Ishikawa (cell line): ENCODE data around the gene GRP.

Source experiments
- CEBPB ChIP-seq: IDR thresholded peaks from 2 replicates; pipeline ENCODE4 v1.6.1; 2012
- CREB1 ChIP-seq: IDR thresholded peaks from 2 replicates; pipeline ENCODE4 v1.6.1; 2012; ENCODE audit warnings: low read depth
- EGR1 ChIP-seq: IDR thresholded peaks from 2 replicates; pipeline ENCODE4 v1.6.1; 2012
- EP300 ChIP-seq: IDR thresholded peaks from 2 replicates; pipeline ENCODE4 v1.6.1; 2012; ENCODE audit warnings: borderline replicate concordance
- FOXM1 ChIP-seq: IDR thresholded peaks from 2 replicates; pipeline ENCODE4 v1.6.1; 2012; ENCODE audit warnings: low read depth, borderline replicate concordance
- MAX ChIP-seq: IDR thresholded peaks from 2 replicates; pipeline ENCODE4 v1.6.1; 2012
- NFIC ChIP-seq: IDR thresholded peaks from 2 replicates; pipeline ENCODE4 v1.6.1; 2012
- RAD21 ChIP-seq: IDR thresholded peaks from 2 replicates; pipeline ENCODE4 v1.6.1; 2012; ENCODE audit warnings: low read depth
- REST ChIP-seq: IDR thresholded peaks from 2 replicates; pipeline ENCODE4 v1.6.1; 2012; ENCODE audit warnings: low read depth, mild to moderate bottlenecking
- TAF1 ChIP-seq: IDR thresholded peaks from 2 replicates; pipeline ENCODE4 v1.6.1; 2012; ENCODE audit warnings: low read depth, mild to moderate bottlenecking
- TCF12 ChIP-seq: IDR thresholded peaks from 2 replicates; pipeline ENCODE4 v1.6.1; 2012; ENCODE audit warnings: low read depth
- TEAD4 ChIP-seq: IDR thresholded peaks from 2 replicates; pipeline ENCODE4 v1.6.1; 2012
- USF1 ChIP-seq: IDR thresholded peaks from 2 replicates; pipeline ENCODE4 v1.6.1; 2012
- YY1 ChIP-seq: IDR thresholded peaks from 2 replicates; pipeline ENCODE4 v1.6.1; 2012; ENCODE audit warnings: low read depth
- ZBTB7A ChIP-seq: IDR thresholded peaks from 2 replicates; pipeline ENCODE4 v1.6.1; 2012; ENCODE audit warnings: low read depth

GRP gene

GRCh38 chr18:59238385-59238784 is 18.4 kb downstream of the GRP start:
- TF ChIP-seq YY1 (no peak), REST (no peak), FOXM1 (no peak), TAF1 (no peak), CREB1 (no peak), TCF12 (no peak), ZBTB7A (no peak), TEAD4 (no peak), NFIC (no peak), RAD21 (no peak), EP300 (no peak), EGR1 (no peak), CEBPB (no peak), USF1 (no peak), MAX (no peak)

- TF ChIP-seq ZBTB7A (no peak), NFIC (no peak), CREB1 (no peak), EGR1 (no peak), EP300 (no peak), YY1 (no peak), USF1 (no peak), MAX (no peak), CEBPB (no peak), TEAD4 (no peak), RAD21 (no peak), TCF12 (no peak), REST (no peak), TAF1 (no peak), FOXM1 (no peak)
Observed at GRCh38 chr18:59239642-59240041, 19.7 kb downstream of the GRP start.

GRCh38 chr18:59242906-59243305 is 22.9 kb downstream of the GRP start:
- TF ChIP-seq REST (no peak), CEBPB (no peak), USF1 (no peak), RAD21 (no peak), YY1 (no peak), FOXM1 (no peak), TAF1 (no peak), MAX (no peak), EP300 (no peak), TEAD4 (no peak), CREB1 (no peak), ZBTB7A (no peak), TCF12 (no peak), NFIC (no peak), EGR1 (no peak)

- TF ChIP-seq REST = no peak
- TF ChIP-seq TEAD4 = no peak
- TF ChIP-seq USF1 = no peak
- TF ChIP-seq YY1 = no peak
- TF ChIP-seq RAD21 = no peak
- no peak for TF ChIP-seq ZBTB7A
- no peak for TF ChIP-seq EGR1
- TF ChIP-seq CEBPB = no peak
- no peak for TF ChIP-seq CREB1
- no peak for TF ChIP-seq NFIC
- no peak for TF ChIP-seq FOXM1
- no peak for TF ChIP-seq MAX
- no peak for TF ChIP-seq EP300
- TF ChIP-seq TCF12 = no peak
- TF ChIP-seq TAF1 = no peak
Observed at GRCh38 chr18:59246796-59247195, 26.8 kb downstream of the GRP start.
